Neural progenitor cell (in vitro differentiated cells): ENCODE results near the gene FHOD3. TPM values are rescaled to one million over a fixed set of nuclear protein-coding genes. Genes with fewer than 3 reads are reported as not detected.

Experiments used
- DNase-seq: peaks from one replicate; pipeline ENCODE4 v3.0.0-alpha.2; 2016; ENCODE audit warnings: low spot score
- H2AFZ ChIP-seq: fragments of 200-600 bp; sonication (generic); replicated peaks from 2 replicates; pipeline ENCODE4 v1.6.1; 2016; ENCODE audit warnings: antibody characterized with exemption
- H3F3A ChIP-seq: fragments of 200-600 bp; sonication (generic); 2 replicates; pipeline ENCODE4 v1.6.1; 2016; ENCODE audit warnings: antibody characterized with exemption, low read depth
- H3K27ac ChIP-seq: fragments of 200-600 bp; sonication (generic); 2 replicates; pipeline ENCODE4 v1.5.1; 2016; ENCODE audit warnings: mild to moderate bottlenecking
- H3K27me3 ChIP-seq: fragments of 200-600 bp; sonication (generic); 2 replicates; pipeline ENCODE4 v1.6.1; 2016; ENCODE audit warnings: mild to moderate bottlenecking, moderate library complexity
- H3K36me3 ChIP-seq: fragments of 200-600 bp; sonication (generic); 2 replicates; pipeline ENCODE4 v1.5.1; 2016
- H3K4me1 ChIP-seq: fragments of 200-600 bp; sonication (generic); 2 replicates; pipeline ENCODE4 v1.6.1; 2016; ENCODE audit warnings: mixed run types
- H3K4me2 ChIP-seq: fragments of 200-600 bp; sonication (generic); 2 replicates; pipeline ENCODE4 v1.6.1; 2016
- H3K4me3 ChIP-seq: fragments of 200-600 bp; sonication (generic); 2 replicates; pipeline ENCODE4 v1.5.1; 2016
- H3K79me2 ChIP-seq: fragments of 200-600 bp; sonication (generic); 2 replicates; pipeline ENCODE4 v1.6.1; 2016; ENCODE audit warnings: low read depth
- H3K9ac ChIP-seq: fragments of 200-600 bp; sonication (generic); 2 replicates; pipeline ENCODE4 v1.6.1; 2016
- H3K9me3 ChIP-seq: fragments of 200-600 bp; sonication (generic); 2 replicates; pipeline ENCODE4 v1.5.1; 2016; ENCODE audit warnings: low read depth
- H4K20me1 ChIP-seq: fragments of 200-600 bp; sonication (generic); 2 replicates; pipeline ENCODE4 v1.6.1; 2016; ENCODE audit warnings: low read depth
- H3K27ac Mint-ChIP-seq: 3 replicates; pipeline ENCODE4 v1.8.0; 2021; ENCODE audit warnings: mixed read lengths
- H3K27me3 Mint-ChIP-seq: 2 replicates; pipeline ENCODE4 v1.8.0; 2022; ENCODE audit warnings: low read depth, mild to moderate bottlenecking, inconsistent platforms, moderate library complexity, mixed read lengths; ENCODE audit not compliant: insufficient read depth
- H3K36me3 Mint-ChIP-seq: 3 replicates; pipeline ENCODE4 v1.8.0; 2021; ENCODE audit warnings: mixed read lengths
- H3K4me1 Mint-ChIP-seq: 3 replicates; pipeline ENCODE4 v1.8.0; 2021; ENCODE audit warnings: mixed read lengths
- H3K4me3 Mint-ChIP-seq: 3 replicates; pipeline ENCODE4 v1.8.0; 2021; ENCODE audit warnings: mild to moderate bottlenecking, moderate library complexity, mixed read lengths
- H3K9me3 Mint-ChIP-seq: 3 replicates; pipeline ENCODE4 v1.8.0; 2020; ENCODE audit warnings: mixed read lengths
- CTCF ChIP-seq: fragments of 200-600 bp; sonication (generic); IDR thresholded peaks from 2 replicates; pipeline ENCODE4 v1.5.1; 2017; ENCODE audit warnings: antibody characterized with exemption, mild to moderate bottlenecking
- EZH2 ChIP-seq: fragments of 200-600 bp; sonication (generic); IDR thresholded peaks from 2 replicates; pipeline ENCODE4 v1.6.1; 2017; ENCODE audit warnings: antibody characterized with exemption, mild to moderate bottlenecking, moderate library complexity
- EZH2phosphoT487 ChIP-seq: fragments of 200-600 bp; sonication (generic); IDR thresholded peaks from 2 replicates; pipeline ENCODE4 v1.6.1; 2017; ENCODE audit warnings: antibody characterized with exemption
- total RNA-seq: library from RNA; depleted of rRNA; stranded (reverse); fragments of >200 nt; gene quantifications from 2 replicates; pipeline ENCODE4 v1.2.3, GENCODE V29; 2015; ENCODE audit warnings: low replicate concordance

Gene FHOD3
- total RNA-seq, 1 donor from 2014 or later, result 69.7 TPM

- H3K4me3 Mint-ChIP-seq, result no peak overlapping the region
- Histone ChIP-seq H4K20me1 (peaks cover 71% of the 10 kb centered on the region), H2AFZ (no peak overlapping the region), H3K4me3 (no peak overlapping the region), H3K36me3 (no peaks in the 10 kb centered on the region), H3K9me3 (no peaks in the 10 kb centered on the region), H3F3A (no peaks in the 10 kb centered on the region), H3K4me2 (no peak overlapping the region), H3K9ac (no peak overlapping the region), H3K27me3 (no peaks in the 10 kb centered on the region), H3K4me1 (peaks cover 22% of the 10 kb centered on the region), H3K79me2 (peaks cover 82% of the 10 kb centered on the region), H3K27ac (no peak overlapping the region)
- peaks cover 16% of the 10 kb centered on the region for H3K4me1 Mint-ChIP-seq
- H3K27ac Mint-ChIP-seq, result peak overlapping the region; percentile 0
- H3K9me3 Mint-ChIP-seq, result no peaks in the 10 kb centered on the region
- DNase-seq, result no peak
- H3K27me3 Mint-ChIP-seq, result no peaks in the 10 kb centered on the region
- no peak for TF ChIP-seq EZH2phosphoT487
- no peak for TF ChIP-seq EZH2
- no peak for TF ChIP-seq CTCF
- peaks cover 16% of the 10 kb centered on the region for H3K36me3 Mint-ChIP-seq
Measured at GRCh38 chr18:36350839-36351469, 53.4 kb downstream of the FHOD3 start.

- Mint-ChIP-seq H3K9me3 (no peaks in the 10 kb centered on the region), H3K27me3 (no peaks in the 10 kb centered on the region), H3K36me3 (peaks cover 22% of the 10 kb centered on the region), H3K4me1 (peaks cover 16% of the 10 kb centered on the region), H3K4me3 (no peak overlapping the region), H3K27ac (no peak overlapping the region)
- no peak for DNase-seq
- H3K4me2 ChIP-seq, result no peak overlapping the region
- H3K4me1 ChIP-seq, result peaks cover 17% of the 10 kb centered on the region
- TF ChIP-seq EZH2, result no peak
- TF ChIP-seq CTCF, result no peak
- no peak for TF ChIP-seq EZH2phosphoT487
- H3K79me2 ChIP-seq, result peaks cover 69% of the 10 kb centered on the region
- no peak overlapping the region for H3K4me3 ChIP-seq
- H3F3A ChIP-seq, result no peaks in the 10 kb centered on the region
- H3K9me3 ChIP-seq, result no peaks in the 10 kb centered on the region
- H3K36me3 ChIP-seq, result peaks cover 2% of the 10 kb centered on the region
- no peak overlapping the region for H3K9ac ChIP-seq
- H3K27me3 ChIP-seq, result no peaks in the 10 kb centered on the region
- H4K20me1 ChIP-seq, result peaks cover 56% of the 10 kb centered on the region
- H3K27ac ChIP-seq, result no peak overlapping the region
- no peak overlapping the region for H2AFZ ChIP-seq
Measured at GRCh38 chr18:36352384-36352783, 54.9 kb downstream of the FHOD3 start.

GRCh38 chr18:36354989-36355388 is 57.5 kb downstream of the FHOD3 start:
- no peaks in the 10 kb centered on the region for H3K27me3 Mint-ChIP-seq
- H2AFZ ChIP-seq, result no peak overlapping the region
- no peaks in the 10 kb centered on the region for H3K9me3 ChIP-seq
- no peak overlapping the region for H3K4me2 ChIP-seq
- H3K36me3 Mint-ChIP-seq, result peaks cover 39% of the 10 kb centered on the region
- no peak overlapping the region for H3K27ac ChIP-seq
- peaks cover 43% of the 10 kb centered on the region for H4K20me1 ChIP-seq
- no peaks in the 10 kb centered on the region for H3F3A ChIP-seq
- no peak for DNase-seq
- no peak overlapping the region for H3K4me3 ChIP-seq
- no peaks in the 10 kb centered on the region for H3K27me3 ChIP-seq
- peaks cover 7% of the 10 kb centered on the region for H3K36me3 ChIP-seq
- no peak overlapping the region for H3K9ac ChIP-seq
- peaks cover 14% of the 10 kb centered on the region for H3K4me1 Mint-ChIP-seq
- peaks cover 2% of the 10 kb centered on the region for H3K9me3 Mint-ChIP-seq
- peaks cover 15% of the 10 kb centered on the region for H3K4me1 ChIP-seq
- TF ChIP-seq EZH2 (no peak), EZH2phosphoT487 (no peak), CTCF (no peak)
- H3K79me2 ChIP-seq, result peaks cover 61% of the 10 kb centered on the region
- no peak overlapping the region for H3K4me3 Mint-ChIP-seq
- H3K27ac Mint-ChIP-seq, result no peak overlapping the region
